HTERT RPE-1 (cell line): ENCODE results near the gene KIF2C.
"Not testable (repeated sequence)": the region's sequence is repeated elsewhere in the genome, so short reads cannot be mapped to it uniquely, and the experiment has no call there.

Source experiments
- in situ Hi-C: fragments of 300-500 bp; cut with MboI; formaldehyde crosslinking; loops from 4 replicates; pipeline ENCODE4 v1.14.3; 2020; ENCODE audit warnings: low sequenced_read_pairs

KIF2C gene

GRCh38 chr1:44810101-44810761 lies 70.6 kb downstream of the KIF2C start:
- in situ Hi-C loops: no loop called here

- in situ Hi-C loops: not testable (repeated sequence)
These were observed 71.1 kb downstream of the KIF2C start for GRCh38 chr1:44810762-44811105.

- in situ Hi-C loops: no loop called here
These were observed 71.6 kb downstream of the KIF2C start for GRCh38 chr1:44811234-44811633.

- in situ Hi-C loops: no loop called here
These were observed 73.3 kb downstream of the KIF2C start for GRCh38 chr1:44812822-44813543.

- in situ Hi-C loops: not testable (repeated sequence)
These were observed 76.3 kb downstream of the KIF2C start for GRCh38 chr1:44815926-44816325.

GRCh38 chr1:44817307-44817706 lies 77.7 kb downstream of the KIF2C start:
- in situ Hi-C loops: no loop called here
